ENCODE data around the gene BMPER.

The BMPER gene

GRCh38 chr7:34104992-34105391 lies 199.7 kb downstream of the BMPER start:
- DNase-seq: no peak

DNA sequence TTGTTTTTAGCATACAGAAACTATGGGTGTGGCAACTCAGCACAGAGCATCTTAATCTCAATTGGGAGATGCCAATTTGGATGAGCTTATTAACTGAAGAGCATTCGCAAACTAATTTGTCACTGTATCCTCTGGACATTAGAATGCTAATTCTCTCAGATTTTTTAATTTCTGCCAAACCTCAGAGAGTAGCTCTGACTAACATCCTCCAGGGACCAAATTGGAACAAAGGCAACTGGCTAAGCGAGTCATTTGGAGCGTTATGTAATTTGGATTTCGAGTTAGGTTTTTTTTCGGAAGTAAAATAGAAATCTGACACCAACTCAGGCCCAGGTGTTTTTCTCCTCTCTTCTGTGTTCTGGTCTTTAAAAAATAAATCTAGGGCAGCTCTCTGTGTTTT lies 201.9 kb downstream of the BMPER start:
- DNase-seq: no peak

DNA sequence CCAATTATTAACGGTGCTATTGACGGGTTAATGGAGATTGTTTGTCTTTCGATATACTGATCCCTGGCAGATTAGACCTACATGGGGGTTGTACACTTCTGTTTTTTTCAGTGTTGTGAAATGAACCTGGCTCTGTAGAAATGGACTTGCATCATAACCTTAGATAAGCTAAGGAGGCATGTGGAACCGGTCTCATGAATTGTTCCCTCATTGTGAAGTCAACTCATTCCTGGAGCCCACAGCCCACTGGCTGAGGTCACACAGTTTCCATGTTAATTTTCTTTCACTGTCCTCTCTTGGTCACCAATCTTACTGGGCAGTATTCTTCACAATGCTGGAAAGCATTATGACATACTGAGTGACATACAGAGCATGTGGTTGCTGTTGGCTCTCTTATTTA lies 202.8 kb downstream of the BMPER start:
- no peak for DNase-seq

DNA sequence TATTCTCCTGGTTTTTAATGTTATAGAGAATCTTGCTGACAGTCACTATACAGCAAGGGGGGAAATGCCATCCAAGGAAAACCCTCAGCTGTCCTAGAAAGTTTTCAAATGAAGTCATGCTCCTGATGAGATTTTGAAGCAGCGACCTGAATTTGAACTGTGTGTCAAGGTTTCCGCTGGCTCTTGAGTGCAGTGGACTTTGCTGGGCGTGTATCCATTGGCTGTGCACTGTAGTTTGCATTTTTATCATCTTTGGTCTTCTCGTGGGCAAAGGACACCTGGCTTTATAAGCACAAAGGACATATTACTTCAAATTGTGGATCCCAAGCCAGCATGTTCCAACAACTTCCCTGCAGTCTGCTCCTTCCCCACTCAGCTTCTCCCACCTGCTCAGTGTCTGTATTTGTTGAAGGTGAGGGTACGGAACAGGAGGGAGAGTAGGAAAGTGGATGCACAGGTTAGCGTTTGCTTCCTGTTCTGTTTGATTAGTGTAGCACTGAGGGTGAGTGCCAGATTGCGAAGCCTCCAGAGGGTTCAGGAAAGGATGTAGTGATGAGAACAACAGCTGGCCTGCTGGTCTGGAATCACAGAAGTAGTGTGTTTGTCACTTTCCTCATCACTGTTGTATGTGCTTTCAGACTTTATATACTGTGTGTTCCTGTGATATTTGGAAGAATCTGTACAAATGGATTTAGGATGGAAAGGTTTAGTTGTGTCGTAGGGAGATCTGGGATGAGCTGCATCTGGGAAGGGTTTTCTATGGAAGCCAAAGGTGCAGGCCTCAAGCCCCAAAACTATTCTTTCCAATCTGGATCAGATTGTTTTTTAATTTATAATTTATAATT lies 204.8 kb downstream of the BMPER start:
- DNase-seq: no peak

- DNase-seq: no peak
Observed at GRCh38 chr7:34111031-34111430, 205.7 kb downstream of the BMPER start.

DNA sequence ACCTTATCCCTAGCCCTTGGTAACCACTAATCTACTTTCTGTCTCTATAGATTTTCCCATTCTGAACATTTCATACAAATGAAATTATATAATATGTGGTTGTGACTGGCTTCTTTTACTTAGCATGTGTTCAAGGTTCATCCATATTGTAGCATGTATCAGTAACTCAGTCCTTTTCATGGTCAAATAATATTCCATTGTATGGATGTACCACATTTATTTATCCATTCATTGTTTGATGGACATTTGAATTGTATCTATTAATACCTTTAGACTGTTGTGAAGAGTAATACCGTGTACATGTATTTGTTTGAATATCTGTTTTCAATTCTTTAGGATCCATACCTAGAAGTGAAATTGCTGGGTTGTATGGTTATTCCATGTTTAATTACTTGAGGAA lies 210.2 kb downstream of the BMPER start:
- no peak for DNase-seq

- DNase-seq: no peak
Observed at GRCh38 chr7:34117573-34117972, 212.2 kb downstream of the BMPER start.

DNA sequence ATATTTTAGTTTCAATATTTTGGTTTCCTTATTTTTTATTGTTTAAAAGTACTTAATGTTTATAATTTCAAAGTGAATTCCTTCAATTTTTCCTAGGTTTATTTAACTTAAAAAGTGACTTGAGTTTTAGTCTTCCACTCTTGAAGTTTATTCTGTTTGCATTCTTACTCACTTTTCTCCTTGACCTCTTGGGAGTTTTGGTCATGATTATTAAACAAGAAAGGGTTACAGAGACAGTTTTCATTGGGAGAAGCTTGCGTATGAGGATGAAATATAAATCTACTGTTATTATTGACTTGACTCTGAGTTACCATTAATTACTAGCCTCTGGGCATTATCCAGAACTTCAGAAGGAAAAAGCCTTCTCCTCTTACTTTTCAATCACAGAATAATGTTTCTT lies 216.0 kb downstream of the BMPER start:
- DNase-seq: no peak

DNA sequence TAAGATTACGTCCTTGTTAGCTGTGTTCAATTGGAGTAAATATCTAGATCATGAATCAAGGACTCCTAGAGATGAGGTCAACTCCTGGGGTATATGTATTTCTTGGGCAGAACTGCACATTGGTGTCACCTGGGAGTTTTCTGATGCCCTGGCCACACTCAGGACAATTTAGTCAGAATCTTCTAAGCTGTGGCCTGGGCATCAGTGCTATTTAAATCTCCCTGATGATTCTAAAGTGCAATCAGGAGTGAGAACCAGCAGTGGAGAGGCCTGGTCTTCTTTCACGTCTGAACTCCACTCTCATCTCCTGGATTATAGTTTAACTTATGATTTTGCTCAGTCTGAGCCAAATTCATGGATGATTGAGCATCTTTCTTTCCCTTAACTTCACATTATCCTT lies 218.0 kb downstream of the BMPER start:
- DNase-seq: no peak

- no peak for DNase-seq
Observed at GRCh38 chr7:34124765-34125164, 219.4 kb downstream of the BMPER start.

GRCh38 chr7:34128762-34129161 lies 223.4 kb downstream of the BMPER start:
- DNase-seq: no peak

GRCh38 chr7:34130558-34131295 lies 225.4 kb downstream of the BMPER start:
- no peak for DNase-seq

DNA sequence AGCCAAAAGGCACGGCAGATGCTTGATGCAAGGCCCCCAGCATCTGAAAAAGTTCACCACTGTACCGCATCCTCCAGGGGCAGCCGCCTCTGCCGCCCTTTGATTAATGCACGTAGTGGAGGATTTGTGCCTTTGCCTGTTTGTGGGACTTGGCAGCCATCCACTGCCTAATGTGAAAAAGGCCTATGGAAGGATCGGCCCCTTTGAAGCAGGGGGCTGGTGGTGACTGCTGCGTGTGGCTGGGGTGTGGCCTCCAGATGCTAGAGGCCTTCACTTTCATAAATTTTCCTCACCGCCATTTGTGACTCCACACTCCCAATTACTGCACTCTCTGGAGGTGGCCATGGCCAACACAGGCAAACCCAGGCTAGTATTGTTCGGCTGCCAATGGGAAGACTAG lies 226.0 kb downstream of the BMPER start:
- no peak for DNase-seq

DNA sequence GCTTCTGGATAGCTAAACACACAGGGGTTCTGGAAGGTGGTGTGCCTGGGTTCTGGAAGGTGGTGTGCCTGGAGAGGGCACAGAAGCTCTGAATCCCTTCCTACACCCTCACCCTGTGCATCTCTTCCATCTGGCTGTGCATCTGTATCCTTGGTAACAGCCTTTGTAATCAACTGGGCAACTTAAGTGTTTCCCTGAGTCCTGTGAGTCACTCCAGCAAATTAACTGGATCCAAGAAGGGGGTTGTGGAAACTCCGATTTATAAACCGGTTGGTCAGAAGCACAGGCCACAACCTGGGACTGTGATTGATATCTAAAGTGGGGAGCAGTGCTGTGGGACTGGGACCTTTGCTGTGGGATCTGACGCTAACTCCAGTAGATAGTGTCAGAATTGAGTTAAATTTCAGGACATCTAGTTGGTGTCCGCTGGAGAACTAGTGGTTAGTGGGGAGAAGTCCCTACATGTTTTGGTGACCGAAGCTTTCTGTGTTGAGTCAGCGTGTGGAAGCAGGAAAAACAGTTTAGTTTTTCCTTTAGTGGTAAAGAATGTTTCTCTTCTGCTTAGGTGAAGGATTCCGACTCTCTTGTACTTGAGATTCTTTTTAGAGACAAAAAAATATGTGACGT lies 228.1 kb downstream of the BMPER start:
- DNase-seq: no peak

- peak; percentile 27 to 33 for DNase-seq
Observed at GRCh38 chr7:34133983-34134782, 228.8 kb downstream of the BMPER start.

- no peak for DNase-seq
Observed at GRCh38 chr7:34135924-34136323, 230.6 kb downstream of the BMPER start.

- DNase-seq: no peak
Observed at GRCh38 chr7:34136698-34137097, 231.4 kb downstream of the BMPER start.

GRCh38 chr7:34137176-34137575 lies 231.8 kb downstream of the BMPER start:
- no peak for DNase-seq

DNA sequence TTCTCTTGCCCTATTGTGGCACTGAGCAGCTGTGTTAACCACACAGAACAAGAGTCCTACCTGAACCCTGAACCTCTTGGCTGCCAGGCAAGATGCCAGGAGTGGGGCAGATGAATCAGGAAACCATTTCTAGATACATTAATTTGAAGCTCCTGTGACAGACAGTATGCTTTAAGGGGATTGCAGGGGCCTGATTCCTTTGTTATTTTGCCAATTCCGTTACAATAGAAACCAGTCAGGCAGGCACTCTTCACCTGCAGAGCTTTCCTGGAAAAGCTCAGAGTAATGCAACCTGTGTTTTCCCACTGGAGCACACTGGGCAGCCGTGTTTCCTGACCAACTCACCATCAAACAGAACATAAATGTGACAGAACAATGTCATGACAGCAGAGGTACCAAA lies 233.1 kb downstream of the BMPER start:
- no peak for DNase-seq

DNA sequence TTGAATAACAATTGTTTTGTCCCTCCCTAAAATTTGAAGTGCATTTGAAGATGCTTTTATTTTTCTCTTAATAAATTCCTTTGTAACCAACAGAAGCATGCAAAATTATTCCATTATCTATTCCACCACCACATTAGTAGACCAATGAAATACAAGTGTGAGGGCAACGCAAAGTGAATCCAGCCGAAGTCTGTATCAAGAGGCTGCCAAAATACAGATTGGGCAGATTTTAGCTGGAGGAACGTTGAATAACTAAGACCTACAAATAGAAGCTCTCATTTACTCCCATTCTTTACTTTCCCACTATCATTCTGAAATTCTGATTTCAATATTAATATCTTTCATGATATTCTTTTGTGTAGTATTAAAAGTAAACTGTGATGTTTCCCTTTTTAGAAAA lies 233.7 kb downstream of the BMPER start:
- DNase-seq: no peak

GRCh38 chr7:34140066-34140465 lies 234.7 kb downstream of the BMPER start:
- no peak for DNase-seq

- no peak for DNase-seq
Observed at GRCh38 chr7:34143402-34143801, 238.1 kb downstream of the BMPER start.

GRCh38 chr7:34145603-34146002 lies 240.3 kb downstream of the BMPER start:
- DNase-seq: no peak
